ENCODE results near the gene B3GNT7.
A peak's percentile ranks its signal among the peaks of the same experiment; 100 is the strongest.

Gene B3GNT7

DNA sequence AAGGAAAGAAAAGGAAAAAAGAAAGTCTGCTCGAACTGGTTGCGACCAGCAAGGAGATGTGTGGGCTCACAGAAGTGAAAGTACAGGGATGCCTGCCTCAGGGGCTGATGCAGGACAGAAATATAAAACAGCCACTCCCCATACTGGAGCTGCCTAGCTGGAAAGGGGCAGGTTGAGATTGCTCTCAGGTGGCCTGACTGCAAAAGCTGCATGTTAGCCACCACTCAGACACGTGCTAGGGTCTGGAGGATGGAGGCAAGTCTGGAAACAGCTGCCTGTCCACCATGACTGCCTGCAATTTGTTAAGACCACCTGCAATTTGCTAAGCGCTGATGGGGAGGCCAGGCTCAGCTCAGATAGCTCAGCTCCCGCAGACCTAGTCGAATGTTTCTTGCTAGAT lies 17.9 kb downstream of the B3GNT7 start:
- no peak for DNase-seq
- Mint-ChIP-seq H3K4me1 (peaks cover 21% of the 10 kb centered on the region), H3K27ac (no peak overlapping the region), H3K4me3 (no peak overlapping the region), H3K9me3 (peaks cover 23% of the 10 kb centered on the region), H3K27me3 (ENCODE audit: low read depth, poor library complexity) (peaks cover 21% of the 10 kb centered on the region), H3K36me3 (ENCODE audit: low read depth) (peaks cover 5% of the 10 kb centered on the region)
- TF ChIP-seq, protein P1, sequence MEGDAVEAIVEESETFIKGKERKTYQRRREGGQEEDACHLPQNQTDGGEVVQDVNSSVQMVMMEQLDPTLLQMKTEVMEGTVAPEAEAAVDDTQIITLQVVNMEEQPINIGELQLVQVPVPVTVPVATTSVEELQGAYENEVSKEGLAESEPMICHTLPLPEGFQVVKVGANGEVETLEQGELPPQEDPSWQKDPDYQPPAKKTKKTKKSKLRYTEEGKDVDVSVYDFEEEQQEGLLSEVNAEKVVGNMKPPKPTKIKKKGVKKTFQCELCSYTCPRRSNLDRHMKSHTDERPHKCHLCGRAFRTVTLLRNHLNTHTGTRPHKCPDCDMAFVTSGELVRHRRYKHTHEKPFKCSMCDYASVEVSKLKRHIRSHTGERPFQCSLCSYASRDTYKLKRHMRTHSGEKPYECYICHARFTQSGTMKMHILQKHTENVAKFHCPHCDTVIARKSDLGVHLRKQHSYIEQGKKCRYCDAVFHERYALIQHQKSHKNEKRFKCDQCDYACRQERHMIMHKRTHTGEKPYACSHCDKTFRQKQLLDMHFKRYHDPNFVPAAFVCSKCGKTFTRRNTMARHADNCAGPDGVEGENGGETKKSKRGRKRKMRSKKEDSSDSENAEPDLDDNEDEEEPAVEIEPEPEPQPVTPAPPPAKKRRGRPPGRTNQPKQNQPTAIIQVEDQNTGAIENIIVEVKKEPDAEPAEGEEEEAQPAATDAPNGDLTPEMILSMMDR (IDR thresholded peaks at IDR 0.05), result no peak

DNA sequence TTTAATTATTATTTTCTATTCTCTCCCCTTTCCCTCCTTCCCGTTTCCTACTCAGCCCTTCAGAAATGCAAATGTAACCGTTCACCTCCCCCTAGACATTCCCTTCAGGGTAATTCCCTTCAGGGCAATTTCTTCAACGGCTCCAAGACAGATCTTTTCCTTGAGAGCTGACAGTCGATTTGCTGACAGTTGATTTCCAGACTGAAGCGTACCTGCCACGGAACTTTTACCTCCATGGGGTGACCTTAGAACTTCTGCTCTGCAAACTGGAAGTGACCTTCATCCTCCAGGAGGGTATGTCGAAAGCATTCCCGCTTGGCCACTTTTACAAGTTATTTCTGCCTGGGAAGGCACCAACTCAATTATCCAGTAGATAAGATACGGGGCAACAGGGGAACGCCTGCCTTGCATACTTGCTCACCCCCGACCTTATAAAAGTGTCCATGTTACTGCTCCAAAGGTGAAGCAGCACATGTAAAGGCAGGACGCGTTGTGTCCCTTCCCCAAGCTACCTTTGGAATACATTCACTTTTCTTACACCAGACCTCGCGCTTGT lies 18.5 kb downstream of the B3GNT7 start:
- Mint-ChIP-seq H3K4me1 (peaks cover 26% of the 10 kb centered on the region), H3K4me3 (peak overlapping the region; percentile 8), H3K36me3 (ENCODE audit: low read depth) (peaks cover 5% of the 10 kb centered on the region), H3K27me3 (ENCODE audit: low read depth, poor library complexity) (peaks cover 23% of the 10 kb centered on the region), H3K9me3 (peaks cover 19% of the 10 kb centered on the region), H3K27ac (no peak overlapping the region)
- no peak for DNase-seq
- TF ChIP-seq, protein P1 (IDR thresholded peaks at IDR 0.05), result no peak

DNA sequence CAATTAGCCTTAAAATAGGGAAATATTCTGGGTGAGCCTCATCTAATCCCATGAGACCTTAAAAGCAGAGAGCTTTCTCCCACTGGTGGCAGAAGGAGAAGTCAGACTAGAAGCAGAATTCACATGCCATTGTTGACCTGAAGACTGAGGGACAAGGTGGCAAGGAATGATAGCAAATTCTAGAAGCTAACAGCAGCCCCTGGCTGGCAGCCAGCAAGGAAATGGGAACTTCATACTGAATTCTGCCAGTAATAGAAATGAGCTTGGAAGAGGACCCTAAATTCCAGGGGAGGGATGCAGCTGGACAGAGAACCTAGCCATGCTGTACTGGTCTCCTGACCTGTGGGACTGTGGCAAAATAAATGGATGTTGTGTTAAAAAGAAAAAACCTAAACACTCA lies 19.5 kb downstream of the B3GNT7 start:
- DNase-seq, result no peak
- Mint-ChIP-seq H3K27ac (no peak overlapping the region), H3K4me1 (peaks cover 30% of the 10 kb centered on the region), H3K9me3 (peaks cover 17% of the 10 kb centered on the region), H3K36me3 (ENCODE audit: low read depth) (peaks cover 5% of the 10 kb centered on the region), H3K4me3 (no peak overlapping the region), H3K27me3 (ENCODE audit: low read depth, poor library complexity) (peaks cover 23% of the 10 kb centered on the region)
- TF ChIP-seq, protein P1 (IDR thresholded peaks at IDR 0.05), result no peak

DNA sequence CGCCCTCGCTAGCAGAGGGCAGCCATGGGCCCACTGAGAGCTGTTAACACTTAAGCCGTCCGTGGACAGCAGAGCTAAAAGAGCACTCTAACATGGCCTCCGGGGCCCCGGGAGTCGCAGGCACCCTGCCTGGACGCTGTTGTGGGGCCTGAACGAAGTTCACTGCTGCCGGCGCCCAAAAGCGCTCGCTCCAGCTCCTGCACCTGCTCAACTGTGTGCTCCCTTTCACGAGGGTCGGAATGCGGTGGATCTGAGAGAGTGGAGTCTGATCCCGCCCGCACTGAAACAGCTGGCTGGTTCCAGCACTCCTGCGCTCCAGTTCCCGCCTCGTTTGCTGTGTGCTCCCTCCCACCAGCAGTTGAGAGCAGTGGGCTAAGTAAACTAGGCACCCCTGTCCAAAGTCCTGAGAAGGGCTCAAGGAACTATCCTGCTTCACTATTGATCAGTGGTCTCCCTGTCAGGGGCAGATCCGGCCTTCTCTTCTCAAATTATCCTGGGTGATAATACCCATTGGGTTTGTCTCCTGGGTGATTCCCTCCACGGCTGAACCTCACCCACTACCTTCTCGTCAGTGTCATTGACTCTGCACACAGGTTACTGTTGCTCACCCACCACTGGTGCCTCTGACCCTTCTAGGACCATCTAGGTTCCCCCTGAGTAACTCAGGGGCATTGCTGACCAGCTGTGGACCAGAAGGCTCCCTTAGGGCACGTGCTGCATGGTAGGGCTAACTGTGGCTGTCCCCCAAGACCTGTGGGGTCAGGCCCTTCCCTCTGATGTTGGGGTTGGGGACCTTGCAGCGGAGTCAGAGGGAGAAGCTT lies 23.5 kb downstream of the B3GNT7 start:
- no peak overlapping the region for H3K4me3 Mint-ChIP-seq
- no peaks in the 10 kb centered on the region for H3K9me3 Mint-ChIP-seq
- no peaks in the 10 kb centered on the region for H3K36me3 Mint-ChIP-seq (ENCODE audit: low read depth)
- H3K4me1 Mint-ChIP-seq, result peaks cover 13% of the 10 kb centered on the region
- DNase-seq, result no peak
- H3K27me3 Mint-ChIP-seq (ENCODE audit: low read depth, poor library complexity), result peaks cover 17% of the 10 kb centered on the region
- H3K27ac Mint-ChIP-seq, result no peak overlapping the region
- TF ChIP-seq, protein P1 (IDR thresholded peaks at IDR 0.05), result no peak

DNA sequence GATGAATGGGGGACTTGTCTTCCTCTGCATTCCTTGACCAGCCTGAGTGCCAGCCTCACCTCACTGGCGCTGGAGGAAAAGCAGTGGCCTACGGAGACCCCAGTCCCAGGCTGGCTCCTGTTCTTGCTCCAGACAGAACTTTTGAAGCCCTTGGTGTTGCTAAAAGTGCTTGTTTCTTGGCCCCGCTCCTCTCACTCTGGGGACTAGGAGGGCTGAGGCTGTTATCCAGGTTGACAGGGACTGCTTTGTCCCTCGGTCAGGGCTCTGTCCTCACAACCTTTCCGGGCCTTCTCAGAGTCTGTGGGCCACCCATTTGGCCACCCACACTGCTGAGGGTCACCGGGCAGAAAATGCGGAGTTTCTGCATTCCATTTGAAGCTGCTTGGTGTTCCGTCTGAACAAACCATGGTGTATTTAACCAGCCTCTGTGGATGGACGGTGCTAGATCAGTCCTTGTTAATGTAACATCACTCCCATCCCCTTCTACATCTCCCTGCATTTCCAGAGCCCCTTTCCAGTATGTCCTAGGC lies 25.6 kb downstream of the B3GNT7 start:
- Mint-ChIP-seq H3K9me3 (no peaks in the 10 kb centered on the region), H3K36me3 (ENCODE audit: low read depth) (no peaks in the 10 kb centered on the region), H3K27ac (no peak overlapping the region), H3K4me1 (peaks cover 18% of the 10 kb centered on the region), H3K4me3 (no peak overlapping the region), H3K27me3 (ENCODE audit: low read depth, poor library complexity) (peaks cover 16% of the 10 kb centered on the region)
- TF ChIP-seq, protein P1 (IDR thresholded peaks at IDR 0.05), result no peak
- DNase-seq, result no peak

All from nephron progenitor cell (in vitro differentiated cells).